PC-9 (cell line): Measurements from ENCODE around the gene RAB7B. TPM values are rescaled to one million over a fixed set of nuclear protein-coding genes. Genes with fewer than 3 reads are reported as not detected.

Source experiments
- BruUV-seq: library from RNA; stranded (reverse); fragments of 400-500 nt; replicated peaks from 2 replicates; lab custom pipeline; 2021; lab: Mats Ljungman, UMichigan
- CTCF ChIA-PET: fragments of 300-600 bp; sonication (Branson Sonifier 250); formaldehyde crosslinking; loops from one replicate; lab custom pipeline; 2022; ENCODE audit warnings: antibody characterized with exemption; lab: Charles Lee
- POLR2A ChIA-PET: fragments of 300-600 bp; sonication (Branson Sonifier 250); formaldehyde crosslinking; loops from one replicate; lab custom pipeline; 2022; ENCODE audit warnings: antibody characterized with exemption; ENCODE audit not compliant: unreplicated experiment; lab: Charles Lee
- DNase-seq, 2 experiments: peaks; one replicate each; pipeline versions ENCODE4 v3.0.0 to v3.0.0-alpha.2; 2015 to 2022; ENCODE audit warnings: mixed read lengths in 1 of 2
- H2AFZ ChIP-seq: fragments of 200-600 bp; sonication (generic); 2 replicates; pipeline ENCODE4 v1.8.1; 2017; ENCODE audit warnings: antibody characterized with exemption
- H3F3A ChIP-seq: fragments of 200-600 bp; sonication (generic); 2 replicates; pipeline ENCODE4 v1.8.1; 2017; ENCODE audit warnings: antibody characterized with exemption, mild to moderate bottlenecking, low read depth; ENCODE audit not compliant: insufficient read depth
- H3K27ac ChIP-seq: fragments of 200-600 bp; sonication (generic); 2 replicates; pipeline ENCODE4 v1.6.1; 2016; ENCODE audit warnings: mixed run types
- H3K27me3 ChIP-seq: fragments of 200-600 bp; sonication (generic); 2 replicates; pipeline ENCODE4 v1.6.1; 2016; ENCODE audit warnings: low read depth, mixed run types; ENCODE audit not compliant: insufficient read depth
- H3K36me3 ChIP-seq: fragments of 200-600 bp; sonication (generic); 2 replicates; pipeline ENCODE4 v1.6.1; 2016; ENCODE audit warnings: low read depth, mixed run types
- H3K4me1 ChIP-seq: fragments of 200-600 bp; sonication (generic); replicated peaks from 2 replicates; pipeline ENCODE4 v1.6.1; 2016; ENCODE audit warnings: mixed run types; ENCODE audit not compliant: insufficient read depth
- H3K4me2 ChIP-seq: fragments of 200-600 bp; sonication (generic); 2 replicates; pipeline ENCODE4 v1.6.1; 2017; ENCODE audit warnings: mixed run types
- H3K4me3 ChIP-seq: fragments of 200-600 bp; sonication (generic); 2 replicates; pipeline ENCODE4 v1.6.1; 2016; ENCODE audit warnings: mixed run types
- H3K79me2 ChIP-seq: fragments of 200-600 bp; sonication (generic); 2 replicates; pipeline ENCODE4 v1.6.1; 2017; ENCODE audit warnings: low read depth, mixed run types
- H3K9me2 ChIP-seq: fragments of 200-600 bp; sonication (generic); 2 replicates; pipeline ENCODE4 v1.8.1; 2017; ENCODE audit warnings: mild to moderate bottlenecking; ENCODE audit not compliant: insufficient read depth
- H3K9me3 ChIP-seq: fragments of 200-600 bp; sonication (generic); 2 replicates; pipeline ENCODE4 v1.8.1; 2016; ENCODE audit warnings: low read depth; ENCODE audit not compliant: insufficient read depth
- H4K20me1 ChIP-seq: fragments of 200-600 bp; sonication (generic); 2 replicates; pipeline ENCODE4 v1.8.1; 2017; ENCODE audit not compliant: insufficient read depth
- CTCF ChIP-seq: fragments of 200-600 bp; sonication (generic); conservative IDR thresholded peaks from 2 replicates; pipeline ENCODE4 v1.6.1; 2017; ENCODE audit warnings: mixed run types, antibody characterized with exemption, mild to moderate bottlenecking, moderate library complexity
- EZH2 ChIP-seq: fragments of 200-600 bp; sonication (generic); IDR thresholded peaks from 2 replicates; pipeline ENCODE4 v1.8.0; 2017; ENCODE audit warnings: antibody characterized with exemption, low read depth
- intact Hi-C: fragments of 100-400 bp; cut with micrococcal nuclease; formaldehyde crosslinking; loops from one replicate; pipeline ENCODE4 v1.10.0; 2022; ENCODE audit not compliant: unreplicated experiment
- total RNA-seq: library from RNA; stranded (reverse); gene quantifications from 2 replicates; pipeline ENCODE4 v1.2.3, GENCODE V29; 2021

The RAB7B gene
- total RNA-seq, 1 experiment from 2014 or later: not detected

DNA sequence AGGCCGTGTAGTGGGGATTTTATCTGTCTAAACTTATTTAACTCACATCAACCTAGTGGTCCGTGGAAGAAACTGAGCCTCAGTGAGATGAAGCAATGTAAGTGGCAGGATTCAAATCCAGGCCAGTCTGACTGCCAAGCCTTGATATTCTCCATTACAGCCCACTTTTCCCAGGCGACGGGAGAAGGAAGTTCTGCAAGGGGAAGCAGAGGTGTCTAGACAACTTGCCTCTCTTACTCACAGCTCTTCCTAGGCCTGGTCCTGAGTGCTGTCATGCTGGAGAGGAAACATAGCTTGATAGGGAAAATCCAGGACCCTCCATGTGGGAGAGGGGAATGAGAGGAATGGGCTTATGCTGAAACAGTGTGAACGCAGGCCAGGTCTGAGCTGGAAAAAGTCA, 11.4 kb upstream of the RAB7B start:
- no peaks in the 10 kb centered on the region for H3K9me2 ChIP-seq
- no TSS peak for BruUV-seq
- no peak overlapping the region for H3K4me3 ChIP-seq
- H3K9me3 ChIP-seq: no peaks in the 10 kb centered on the region; the same call in 1 of the 2 replicates
- intact Hi-C loops: no loop called here
- ChIA-PET CTCF (no interaction called here), POLR2A (no interaction called here)
- no peaks in the 10 kb centered on the region for H3K27me3 ChIP-seq
- no peaks in the 10 kb centered on the region for H3K36me3 ChIP-seq
- no peaks in the 10 kb centered on the region for H3F3A ChIP-seq
- H3K4me1 ChIP-seq: no peaks in the 10 kb centered on the region
- TF ChIP-seq EZH2: no peak
- no peak for TF ChIP-seq CTCF
- no peak overlapping the region for H3K4me2 ChIP-seq
- no peak for DNase-seq
- no peak overlapping the region for H3K27ac ChIP-seq
- no peaks in the 10 kb centered on the region for H4K20me1 ChIP-seq
- H2AFZ ChIP-seq: no peak overlapping the region
- H3K79me2 ChIP-seq: no peaks in the 10 kb centered on the region

DNA sequence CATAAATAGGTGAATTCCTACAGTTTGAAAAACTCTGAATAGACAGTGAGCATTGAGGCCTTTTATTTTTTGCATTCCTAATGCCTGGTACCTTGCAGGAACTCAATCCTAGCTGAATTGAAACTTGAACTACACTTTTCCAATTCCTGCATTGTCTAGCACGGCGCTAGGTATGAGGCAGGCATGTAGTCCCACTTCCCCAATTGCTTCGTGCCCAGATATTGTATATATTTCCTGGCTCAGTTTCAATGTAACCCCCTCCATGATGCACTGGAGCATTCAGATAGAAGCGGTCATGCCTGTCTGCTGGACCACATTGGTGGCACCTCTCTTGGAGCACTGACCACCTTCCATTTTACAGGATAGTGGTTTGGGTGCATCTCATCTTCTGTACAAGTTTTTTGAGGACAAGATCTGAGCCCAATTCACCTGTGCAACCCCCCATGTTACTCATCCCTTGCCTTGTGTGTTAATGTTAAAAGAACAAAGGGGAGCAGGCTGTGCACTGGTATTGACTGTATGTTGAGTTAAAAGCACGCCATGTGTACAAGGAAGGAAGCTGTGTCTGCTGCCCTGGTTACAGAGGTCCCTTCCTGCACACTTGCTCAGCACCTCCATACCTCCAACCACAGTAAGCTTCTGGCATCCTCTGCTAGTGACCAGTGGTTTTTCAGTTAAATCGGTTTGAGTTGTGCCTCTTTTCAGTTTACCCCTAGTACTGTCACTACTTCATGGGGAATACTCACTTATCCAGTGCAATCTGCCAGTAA, 10.0 kb upstream of the RAB7B start:
- no peak overlapping the region for H3K4me2 ChIP-seq
- no peaks in the 10 kb centered on the region; the same call in 1 of the 2 replicates for H3K9me3 ChIP-seq
- no peaks in the 10 kb centered on the region for H3K79me2 ChIP-seq
- no peak for DNase-seq
- no peak overlapping the region for H3K4me3 ChIP-seq
- CTCF ChIA-PET: no interaction called here
- no peaks in the 10 kb centered on the region for H4K20me1 ChIP-seq
- intact Hi-C loops: no loop called here
- POLR2A ChIA-PET: no interaction called here
- no peak for TF ChIP-seq EZH2
- H3K27ac ChIP-seq: no peak overlapping the region
- no peaks in the 10 kb centered on the region for H3K36me3 ChIP-seq
- BruUV-seq: no TSS peak
- H3K9me2 ChIP-seq: no peaks in the 10 kb centered on the region
- H3F3A ChIP-seq: no peaks in the 10 kb centered on the region
- H3K4me1 ChIP-seq: no peaks in the 10 kb centered on the region
- H3K27me3 ChIP-seq: no peaks in the 10 kb centered on the region
- no peak overlapping the region for H2AFZ ChIP-seq

DNA sequence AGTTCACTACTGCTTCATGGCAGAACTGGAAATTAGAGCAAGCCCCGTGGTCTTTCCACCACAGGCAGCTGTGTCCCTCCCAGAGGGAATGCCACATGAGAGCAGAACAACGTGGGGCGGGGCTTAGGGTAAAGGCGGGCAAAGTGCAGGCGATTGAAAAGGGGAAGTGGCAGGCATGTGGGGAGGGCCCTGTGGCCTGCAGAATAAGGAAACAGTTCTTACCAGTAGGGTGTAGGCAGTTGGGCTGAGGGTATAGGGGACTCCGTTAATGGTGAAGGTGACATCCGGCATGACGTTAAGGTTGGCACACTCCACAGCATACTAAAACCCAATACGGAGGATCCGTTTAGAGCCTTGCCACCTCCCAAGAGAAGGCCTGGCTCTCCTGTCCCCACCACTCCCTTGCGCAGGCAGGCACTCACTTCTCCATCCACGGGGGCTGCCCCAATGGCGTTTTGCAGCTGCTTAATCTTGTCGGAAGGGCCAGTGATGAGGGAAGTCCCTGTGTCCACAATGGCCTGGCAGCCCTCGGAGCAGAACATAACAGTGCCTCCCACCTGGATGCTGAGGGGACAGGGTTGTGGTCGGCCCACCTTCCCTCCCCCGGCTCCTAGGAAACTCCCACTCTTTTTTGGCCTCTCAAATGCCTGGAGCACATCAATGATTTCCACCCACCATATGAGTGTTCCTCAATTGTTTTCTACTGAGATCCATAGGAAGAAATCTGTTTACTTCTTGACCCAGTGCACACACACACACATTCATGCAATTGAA, 9.1 kb upstream of the RAB7B start:
- H3K27me3 ChIP-seq: no peaks in the 10 kb centered on the region
- ChIA-PET POLR2A (no interaction called here), CTCF (no interaction called here)
- no peak overlapping the region for H3K27ac ChIP-seq
- no TSS peak for BruUV-seq
- intact Hi-C loops: no loop called here
- H3K4me1 ChIP-seq: no peaks in the 10 kb centered on the region
- no peaks in the 10 kb centered on the region for H3K79me2 ChIP-seq
- TF ChIP-seq CTCF (no peak), EZH2 (no peak)
- no peaks in the 10 kb centered on the region for H4K20me1 ChIP-seq
- no peaks in the 10 kb centered on the region for H3K9me3 ChIP-seq
- no peaks in the 10 kb centered on the region for H3F3A ChIP-seq
- DNase-seq: no peak
- no peak overlapping the region for H2AFZ ChIP-seq
- H3K4me2 ChIP-seq: no peak overlapping the region
- H3K9me2 ChIP-seq: no peaks in the 10 kb centered on the region
- H3K36me3 ChIP-seq: no peaks in the 10 kb centered on the region
- H3K4me3 ChIP-seq: no peak overlapping the region
